ENCODE measurements around the gene LMO2. TPM values are rescaled to one million over a fixed set of nuclear protein-coding genes. Genes with fewer than 3 reads are reported as not detected.
"Not testable (repeated sequence)": the region's sequence is repeated elsewhere in the genome, so short reads cannot be mapped to it uniquely, and the experiment has no call there.

The LMO2 gene
- total RNA-seq, 2 donors from 2014 or later: 4.6 to 13.1 TPM

- no peak overlapping the region for H3K4me3 ChIP-seq
- no peak for DNase-seq (ENCODE audit: low spot score)
- TF ChIP-seq CTCF (IDR thresholded peaks at IDR 0.05): no peak
- H3K27ac ChIP-seq: no peak overlapping the region
- no peaks in the 10 kb centered on the region for H3K27me3 ChIP-seq
- no peaks in the 10 kb centered on the region for H3K9me3 ChIP-seq
- H3K36me3 ChIP-seq: no peaks in the 10 kb centered on the region
- no peaks in the 10 kb centered on the region for H3K4me1 ChIP-seq
Observed at GRCh38 chr11:33919645-33920044, 27.8 kb upstream of the LMO2 start.

GRCh38 chr11:33917402-33917801 is 25.5 kb upstream of the LMO2 start:
- not testable (repeated sequence) for H3K4me3 ChIP-seq; H3K9me3 ChIP-seq; DNase-seq (ENCODE audit: low spot score); H3K27ac ChIP-seq; H3K4me1 ChIP-seq; H3K36me3 ChIP-seq; H3K27me3 ChIP-seq

- Histone ChIP-seq H3K36me3 (no peaks in the 10 kb centered on the region), H3K27me3 (no peaks in the 10 kb centered on the region), H3K9me3 (peaks cover 0 to 7% of the 10 kb centered on the region in 2 donors), H3K4me3 (no peak overlapping the region), H3K27ac (no peak overlapping the region), H3K4me1 (no peaks in the 10 kb centered on the region)
- DNase-seq (ENCODE audit: low spot score): no peak
- TF ChIP-seq CTCF (IDR thresholded peaks at IDR 0.05): no peak
Observed at GRCh38 chr11:33916736-33917135, 24.9 kb upstream of the LMO2 start.

DNA sequence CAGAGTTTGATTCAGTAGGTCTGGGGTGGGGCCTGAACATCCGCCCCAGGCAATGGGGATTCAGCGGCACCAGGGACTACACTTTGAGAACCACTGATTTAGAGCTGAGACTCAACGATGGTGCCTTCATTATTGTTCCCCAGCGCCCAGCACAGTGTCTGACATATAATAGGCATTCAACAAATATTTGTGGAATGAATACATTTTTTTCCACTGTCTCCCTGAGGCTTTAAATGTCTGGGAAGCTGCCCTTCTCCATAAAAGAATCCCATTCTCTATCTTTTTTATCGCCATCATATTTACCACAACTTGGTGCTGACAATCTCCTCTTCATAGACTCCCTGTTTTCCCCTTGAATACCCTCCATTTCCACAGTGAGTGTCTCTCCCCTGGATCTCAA is 23.6 kb upstream of the LMO2 start:
- H3K27me3 ChIP-seq: no peaks in the 10 kb centered on the region
- no peak overlapping the region for H3K27ac ChIP-seq
- no peaks in the 10 kb centered on the region for H3K4me1 ChIP-seq
- H3K9me3 ChIP-seq: peaks cover 0 to 7% of the 10 kb centered on the region in 2 donors
- no peaks in the 10 kb centered on the region for H3K36me3 ChIP-seq
- no peak for TF ChIP-seq CTCF (IDR thresholded peaks at IDR 0.05)
- DNase-seq (ENCODE audit: low spot score): no peak
- no peak overlapping the region for H3K4me3 ChIP-seq

DNA sequence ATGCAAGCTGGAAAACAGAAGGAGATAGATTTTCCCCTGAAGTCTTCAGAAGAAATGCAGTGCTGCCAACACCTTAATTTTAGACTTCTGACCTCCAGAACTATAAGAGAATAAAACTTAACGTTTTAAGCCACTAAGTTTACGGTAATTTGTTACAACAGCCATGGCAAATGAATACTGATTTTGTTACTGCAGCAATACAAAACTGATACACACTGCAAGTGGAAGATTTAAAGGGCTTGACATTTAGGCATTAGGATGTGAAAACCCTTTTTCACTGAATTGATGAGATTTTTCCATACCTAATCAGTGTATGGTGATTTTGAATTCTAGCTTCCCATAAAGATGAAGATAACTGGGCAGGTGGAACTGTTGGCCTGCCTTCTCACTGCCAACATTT is 22.1 kb upstream of the LMO2 start:
- Histone ChIP-seq H3K9me3 (peaks cover 0 to 7% of the 10 kb centered on the region in 2 donors), H3K4me3 (no peak overlapping the region), H3K36me3 (no peaks in the 10 kb centered on the region), H3K27me3 (no peaks in the 10 kb centered on the region), H3K4me1 (no peaks in the 10 kb centered on the region), H3K27ac (no peak overlapping the region)
- no peak for DNase-seq (ENCODE audit: low spot score)
- TF ChIP-seq CTCF (IDR thresholded peaks at IDR 0.05): no peak

- no peak for DNase-seq (ENCODE audit: low spot score)
- no peaks in the 10 kb centered on the region for H3K36me3 ChIP-seq
- no peak overlapping the region for H3K27ac ChIP-seq
- no peak overlapping the region for H3K4me3 ChIP-seq
- no peaks in the 10 kb centered on the region for H3K27me3 ChIP-seq
- no peaks in the 10 kb centered on the region for H3K4me1 ChIP-seq
- peaks cover 0 to 7% of the 10 kb centered on the region in 2 donors for H3K9me3 ChIP-seq
- TF ChIP-seq CTCF (IDR thresholded peaks at IDR 0.05): no peak
Observed at GRCh38 chr11:33912405-33913361, 20.8 kb upstream of the LMO2 start.
